Measurements from ENCODE around the gene JPH2.
"Not testable (repeated sequence)": the region's sequence is repeated elsewhere in the genome, so short reads cannot be mapped to it uniquely, and the experiment has no call there.

Gene JPH2

GRCh38 chr20:44157061-44157460, 29.9 kb downstream of the JPH2 start:
- DNase-seq, result no peak

- DNase-seq, result no peak
Observed at GRCh38 chr20:44154521-44155001, 32.4 kb downstream of the JPH2 start.

GRCh38 chr20:44153636-44154043, 33.3 kb downstream of the JPH2 start:
- no peak for DNase-seq

GRCh38 chr20:44151621-44152416, 35.2 kb downstream of the JPH2 start:
- no peak for DNase-seq

GRCh38 chr20:44146272-44146671, 40.7 kb downstream of the JPH2 start:
- no peak for DNase-seq

GRCh38 chr20:44145131-44145775, 41.7 kb downstream of the JPH2 start:
- DNase-seq, result no peak

- no peak for DNase-seq
Observed at GRCh38 chr20:44143936-44144335, 43.1 kb downstream of the JPH2 start.

GRCh38 chr20:44142413-44142812, 44.6 kb downstream of the JPH2 start:
- no peak for DNase-seq

- DNase-seq, result no peak
Observed at GRCh38 chr20:44141873-44142272, 45.1 kb downstream of the JPH2 start.

- DNase-seq, result no peak
Observed at GRCh38 chr20:44138867-44139266, 48.1 kb downstream of the JPH2 start.

GRCh38 chr20:44137266-44137801, 49.7 kb downstream of the JPH2 start:
- DNase-seq, result no peak

- DNase-seq, result no peak
Observed at GRCh38 chr20:44136579-44137265, 50.3 kb downstream of the JPH2 start.

- DNase-seq, result no peak
Observed at GRCh38 chr20:44135417-44136204, 51.4 kb downstream of the JPH2 start.

GRCh38 chr20:44135012-44135412, 52.0 kb downstream of the JPH2 start:
- no peak for DNase-seq

GRCh38 chr20:44133424-44133823, 53.6 kb downstream of the JPH2 start:
- DNase-seq, result no peak

GRCh38 chr20:44131704-44132103, 55.3 kb downstream of the JPH2 start:
- no peak for DNase-seq

GRCh38 chr20:44129911-44130718, 56.9 kb downstream of the JPH2 start:
- DNase-seq, result no peak

GRCh38 chr20:44129300-44129699, 57.7 kb downstream of the JPH2 start:
- not testable (repeated sequence) for DNase-seq

- DNase-seq, result no peak
Observed at GRCh38 chr20:44126445-44126844, 60.5 kb downstream of the JPH2 start.

GRCh38 chr20:44125332-44126127, 61.5 kb downstream of the JPH2 start:
- no peak for DNase-seq
